Measurements from ENCODE around the gene DOCK2.
"Not testable (repeated sequence)": the region's sequence is repeated elsewhere in the genome, so short reads cannot be mapped to it uniquely, and the experiment has no call there.

DOCK2 gene

GRCh38 chr5:169831331-169831730, 194.3 kb downstream of the DOCK2 start:
- no peak for DNase-seq

- DNase-seq: no peak
Measured at GRCh38 chr5:169832304-169832703, 195.2 kb downstream of the DOCK2 start.

GRCh38 chr5:169832845-169833244, 195.8 kb downstream of the DOCK2 start:
- DNase-seq: no peak

DNA sequence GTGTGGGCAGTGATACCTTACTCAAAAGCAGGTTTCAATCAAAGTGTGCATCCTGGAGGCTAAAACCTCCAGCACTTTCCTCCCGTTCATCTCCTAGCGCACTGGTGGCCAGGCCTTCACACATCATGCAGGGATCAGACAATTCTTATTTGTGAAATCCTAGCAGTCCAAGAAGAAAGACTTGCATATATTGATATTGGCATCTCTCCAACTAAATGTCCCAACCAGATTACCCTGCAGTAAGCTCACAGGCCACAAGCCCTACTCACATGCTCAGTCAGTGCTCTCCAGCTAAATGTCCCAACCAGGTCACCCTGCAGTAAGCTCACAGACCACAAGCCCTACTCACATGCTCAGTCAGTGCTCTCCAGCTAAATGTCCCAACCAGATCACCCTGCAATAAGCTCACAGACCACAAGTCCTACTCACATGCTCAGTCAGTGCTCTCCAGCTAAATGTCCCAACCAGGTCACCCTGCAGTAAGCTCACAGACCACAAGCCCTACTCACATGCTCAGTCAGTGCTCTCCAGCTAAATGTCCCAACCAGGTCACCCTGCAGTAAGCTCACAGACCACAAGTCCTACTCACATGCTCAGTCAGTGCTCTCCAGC, 196.7 kb downstream of the DOCK2 start:
- DNase-seq: not testable (repeated sequence)

GRCh38 chr5:169834540-169834939, 197.5 kb downstream of the DOCK2 start:
- not testable (repeated sequence) for DNase-seq

- no peak for DNase-seq
Measured at GRCh38 chr5:169836835-169837536, 199.9 kb downstream of the DOCK2 start.

- no peak for DNase-seq
Measured at GRCh38 chr5:169837686-169838085, 200.6 kb downstream of the DOCK2 start.

DNA sequence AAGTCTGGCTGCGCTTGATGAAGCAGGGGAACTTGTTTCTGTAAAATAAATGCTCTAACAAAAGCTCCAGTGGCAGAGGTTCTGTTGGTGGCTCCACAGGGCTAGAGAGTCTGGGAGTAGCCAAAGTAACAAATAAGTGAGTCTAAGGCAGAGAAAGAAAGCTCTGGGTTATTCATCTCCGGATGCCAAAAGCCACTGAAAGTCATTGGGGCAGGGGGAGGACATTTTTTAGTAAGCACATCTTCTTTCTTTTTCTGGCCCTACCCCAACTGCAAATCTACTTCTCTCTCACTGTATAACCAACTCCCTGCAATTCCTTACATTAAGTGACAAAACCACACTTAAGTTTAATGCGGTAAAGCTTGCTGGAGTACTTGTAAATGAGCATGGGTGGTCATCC, 201.6 kb downstream of the DOCK2 start:
- DNase-seq: no peak

DNA sequence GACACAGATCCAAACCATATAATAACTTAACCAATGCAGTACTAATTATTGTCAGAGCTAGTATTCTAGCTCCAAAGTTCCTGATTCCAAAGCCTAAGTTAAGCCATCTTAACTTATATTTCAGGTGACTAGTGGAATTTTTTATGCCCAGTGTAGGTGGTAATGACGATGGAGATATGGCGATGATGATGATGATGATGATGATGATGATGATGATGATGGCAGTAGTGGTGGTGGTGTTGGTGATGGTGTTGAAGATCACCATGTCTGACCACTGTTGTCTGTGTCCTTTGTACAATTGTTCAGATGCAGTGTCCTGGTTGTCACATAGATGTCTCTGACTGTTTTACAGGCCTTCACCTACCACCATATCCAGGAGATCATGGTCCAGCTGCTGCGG, 203.3 kb downstream of the DOCK2 start:
- DNase-seq: no peak

DNA sequence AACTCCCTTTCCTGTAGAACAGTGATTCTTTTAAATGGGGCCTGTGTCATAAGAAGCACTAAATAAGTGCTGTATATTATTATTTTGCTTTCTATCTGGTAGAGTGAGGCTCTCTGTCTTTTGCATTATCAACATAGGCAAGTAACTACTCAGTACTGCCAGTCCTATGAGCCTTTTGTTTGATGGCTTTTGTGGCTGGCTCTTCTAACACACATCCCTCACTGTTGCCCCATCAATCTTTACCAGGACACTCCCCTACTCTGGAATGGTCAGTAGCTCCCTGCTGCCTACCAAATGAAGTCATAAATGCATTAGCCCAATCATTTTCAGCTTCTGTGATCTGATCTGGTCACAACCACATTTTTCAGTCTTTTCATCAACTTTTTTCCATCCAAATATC, 205.6 kb downstream of the DOCK2 start:
- DNase-seq: no peak

- no peak for DNase-seq
Measured at GRCh38 chr5:169847519-169847918, 210.4 kb downstream of the DOCK2 start.

- DNase-seq: no peak
Measured at GRCh38 chr5:169848271-169848670, 211.2 kb downstream of the DOCK2 start.

GRCh38 chr5:169848792-169849191, 211.7 kb downstream of the DOCK2 start:
- no peak for DNase-seq

- DNase-seq: no peak
Measured at GRCh38 chr5:169850409-169850808, 213.3 kb downstream of the DOCK2 start.

DNA sequence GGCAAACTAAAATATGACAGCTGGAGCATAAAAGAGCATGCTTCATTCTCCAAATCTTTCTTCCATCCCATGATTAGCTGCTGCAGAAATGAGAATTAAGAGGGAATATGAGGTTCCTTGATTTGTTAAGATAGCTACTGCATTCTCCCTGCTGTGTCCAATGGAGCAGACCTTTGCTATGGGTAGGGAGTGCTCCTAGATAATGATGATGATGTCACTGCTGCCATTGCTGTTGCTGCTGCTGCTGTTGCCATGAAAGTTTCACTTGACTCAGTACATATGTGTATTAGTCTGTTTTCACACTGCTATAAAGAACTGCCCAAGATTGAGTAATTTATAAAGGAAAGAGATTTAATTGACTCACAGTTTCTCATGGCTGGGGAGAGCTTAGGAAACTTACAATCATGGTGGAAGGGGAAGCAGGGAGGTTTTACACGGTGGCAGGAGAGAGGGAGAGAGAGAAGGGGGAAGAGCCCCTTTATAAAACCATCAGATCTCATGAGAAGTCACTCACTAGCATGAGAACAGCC, 214.3 kb downstream of the DOCK2 start:
- no peak for DNase-seq

DNA sequence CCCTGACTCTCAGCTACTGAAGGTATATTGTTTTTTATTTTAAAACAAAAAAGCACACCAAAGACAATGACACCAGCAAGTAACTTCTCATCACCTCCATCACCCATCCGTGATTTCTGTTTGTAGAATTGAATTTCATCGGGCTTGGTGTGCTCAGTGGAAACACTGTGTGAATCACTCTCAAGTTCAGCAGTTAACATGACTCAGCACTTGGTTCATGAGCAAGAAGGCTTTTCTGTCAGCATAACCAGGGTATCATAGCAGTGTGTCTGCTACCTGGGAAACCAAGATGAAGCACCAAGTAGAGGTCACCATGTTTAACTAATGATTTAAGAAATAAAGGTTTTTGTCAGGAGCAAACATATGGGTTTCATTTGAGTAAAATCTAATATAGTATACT, 219.5 kb downstream of the DOCK2 start:
- DNase-seq: no peak

- DNase-seq: no peak
Measured at GRCh38 chr5:169860585-169860984, 223.5 kb downstream of the DOCK2 start.

DNA sequence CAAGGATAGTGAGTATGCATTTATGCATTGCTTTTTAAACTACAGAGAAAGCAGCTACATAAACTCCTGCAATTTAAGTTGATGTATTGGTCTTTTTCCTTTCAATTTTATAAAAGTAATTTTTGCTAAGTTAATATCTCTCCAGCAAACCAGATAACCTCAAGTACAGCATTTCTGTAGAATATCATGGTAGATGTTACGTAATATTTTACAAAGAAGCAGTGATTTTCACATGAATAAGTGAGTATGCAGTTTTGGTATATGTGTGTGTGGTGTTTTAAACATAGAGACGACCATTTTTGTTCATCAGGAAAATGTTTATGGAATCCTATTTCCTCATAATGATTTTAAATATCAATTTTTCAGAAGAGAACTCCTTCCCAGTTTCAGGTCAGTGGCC, 224.4 kb downstream of the DOCK2 start:
- no peak for DNase-seq

DNA sequence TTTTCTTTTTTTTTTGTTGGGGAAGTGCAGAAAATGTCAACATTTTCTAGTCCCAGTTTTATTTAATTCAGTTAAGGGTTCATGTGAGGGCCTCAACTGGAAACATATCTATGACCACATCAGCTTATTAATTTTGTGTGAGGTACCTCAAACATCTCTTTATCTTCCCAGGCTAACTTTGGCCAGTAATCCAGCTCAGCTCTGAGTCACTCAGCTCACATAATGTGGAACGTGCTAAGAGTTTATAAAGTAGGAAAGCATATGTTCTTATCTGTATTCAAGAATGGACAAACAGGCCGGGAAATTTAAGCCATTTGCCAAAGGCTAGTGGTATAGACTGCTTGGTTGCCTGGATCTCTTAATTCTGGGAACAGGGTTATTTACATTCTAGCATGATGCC, 224.9 kb downstream of the DOCK2 start:
- no peak for DNase-seq

GRCh38 chr5:169862391-169862811, 225.3 kb downstream of the DOCK2 start:
- no peak for DNase-seq

DNA sequence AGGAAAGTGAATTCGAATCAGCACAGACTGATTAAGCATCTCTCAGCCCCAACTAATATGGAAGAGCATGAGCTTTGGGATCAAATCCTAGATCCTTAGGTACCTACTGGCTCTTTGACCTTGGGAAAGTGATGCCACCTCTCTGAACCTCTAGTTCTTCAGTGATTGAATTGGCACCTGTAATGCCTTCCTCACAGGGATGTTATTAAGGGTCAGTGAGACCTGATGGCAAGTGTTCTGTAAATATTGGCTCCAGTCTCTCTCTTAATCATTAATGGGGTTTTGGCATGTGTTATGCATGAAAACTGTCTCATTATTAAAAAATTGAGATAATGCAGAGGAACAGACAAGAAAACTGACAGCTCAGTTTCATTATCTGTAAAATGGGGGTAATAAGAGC, 227.4 kb downstream of the DOCK2 start:
- DNase-seq: no peak

DNA sequence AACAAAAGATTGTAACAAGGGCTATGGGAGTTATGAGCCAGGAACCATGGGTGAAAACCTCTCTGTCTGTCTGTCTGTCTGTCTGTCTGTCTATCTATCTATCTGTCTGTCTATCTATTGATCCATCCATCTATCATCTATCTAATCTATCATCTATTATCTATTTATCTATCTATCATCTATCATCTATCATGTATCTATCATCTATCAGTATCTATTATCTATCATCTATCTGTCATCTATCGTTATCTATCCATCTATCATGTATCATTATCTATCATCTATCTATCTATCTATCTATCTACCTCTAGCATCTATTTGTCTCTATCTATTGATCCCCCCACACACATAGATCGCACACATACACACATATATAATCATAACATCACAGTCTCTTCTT, 230.3 kb downstream of the DOCK2 start:
- DNase-seq: no peak

GRCh38 chr5:169869066-169869465, 232.0 kb downstream of the DOCK2 start:
- no peak for DNase-seq

DNA sequence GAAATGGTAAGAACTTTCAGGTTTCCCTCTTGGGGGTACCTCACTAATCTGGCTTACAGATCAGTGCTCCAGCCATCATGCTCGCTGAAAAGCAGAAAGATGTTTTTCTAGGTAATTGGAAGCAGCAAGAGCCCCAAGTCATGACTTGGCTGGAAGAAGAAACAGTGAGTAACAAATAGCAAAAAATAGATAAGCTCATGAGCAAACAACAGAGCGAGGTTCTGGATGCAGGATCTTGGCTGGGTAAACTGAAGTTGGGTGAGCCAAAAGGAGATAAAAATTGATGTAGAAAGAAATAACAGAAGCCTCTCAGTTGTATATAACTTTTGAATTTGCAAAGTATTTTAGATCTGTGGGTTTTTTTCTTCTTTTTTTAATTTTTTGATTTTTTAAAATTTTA, 233.1 kb downstream of the DOCK2 start:
- no peak for DNase-seq

All from stimulated activated CD4-positive, alpha-beta T cell treated with anti-CD3 and anti-CD28 coated beads, Interleukin-2, amount 100 ng/mL, for 48 hours (primary cell).